ENCODE results near the gene CLEC2D.
"Not testable (repeated sequence)": the region's sequence is repeated elsewhere in the genome, so short reads cannot be mapped to it uniquely, and the experiment has no call there.

CLEC2D gene

GRCh38 chr12:9692909-9693308 is 23.4 kb downstream of the CLEC2D start:
- no peak overlapping the region for H2BK120ac ChIP-seq (ENCODE audit: low read depth, low read length)
- no peak for DNase-seq
- H3K9ac ChIP-seq (ENCODE audit: low read length), result no peak overlapping the region
- no peaks in the 10 kb centered on the region for H3K79me2 ChIP-seq (ENCODE audit: control insufficient read depth, insufficient read depth, low read length)
- no peaks in the 10 kb centered on the region for H3K27me3 ChIP-seq (ENCODE audit: insufficient read depth, low read length, poor library complexity)
- no peak overlapping the region for H4K8ac ChIP-seq (ENCODE audit: low read depth, low read length)
- no peaks in the 10 kb centered on the region for H3K4me1 ChIP-seq (ENCODE audit: control insufficient read depth, low read depth, low read length)
- H3K23ac ChIP-seq (ENCODE audit: low read length), result no peak overlapping the region
- no CpG with 5 or more reads among the region's 1 CpG for WGBS (ENCODE audit: extremely low coverage, insufficient coverage, low lambda C conversion rate)
- no peak overlapping the region for H3K27ac ChIP-seq (ENCODE audit: low read depth, low read length)
- H2AK5ac ChIP-seq (ENCODE audit: low read length), result no peak overlapping the region
- H3K4me2 ChIP-seq (ENCODE audit: low read length), result no peak overlapping the region
- H3K56ac ChIP-seq (ENCODE audit: low read length), result no peak overlapping the region
- H3K79me1 ChIP-seq (ENCODE audit: low read length), result no peaks in the 10 kb centered on the region
- no peak overlapping the region for H2BK5ac ChIP-seq (ENCODE audit: low read length)
- H2BK15ac ChIP-seq (replicated peaks; ENCODE audit: low read depth), result no peak overlapping the region
- H3K36me3 ChIP-seq (ENCODE audit: control insufficient read depth, insufficient read depth, low read length), result no peaks in the 10 kb centered on the region
- H3K4me3 ChIP-seq (ENCODE audit: low read length), result no peak overlapping the region
- no peak overlapping the region for H4K5ac ChIP-seq (ENCODE audit: low read length)
- no peak overlapping the region for H3K4ac ChIP-seq (ENCODE audit: low read depth, low read length)
- no peak overlapping the region for H3K18ac ChIP-seq (ENCODE audit: low read length)

GRCh38 chr12:9694241-9694640 is 24.7 kb downstream of the CLEC2D start:
- Histone ChIP-seq H3K36me3 (ENCODE audit: control insufficient read depth, insufficient read depth, low read length) (no peaks in the 10 kb centered on the region), H3K79me2 (ENCODE audit: control insufficient read depth, insufficient read depth, low read length) (no peaks in the 10 kb centered on the region), H2BK120ac (ENCODE audit: low read depth, low read length) (no peak overlapping the region), H3K9ac (ENCODE audit: low read length) (no peak overlapping the region), H3K4ac (ENCODE audit: low read depth, low read length) (no peak overlapping the region), H3K4me1 (ENCODE audit: control insufficient read depth, low read depth, low read length) (no peaks in the 10 kb centered on the region), H3K56ac (ENCODE audit: low read length) (no peak overlapping the region), H2BK15ac (replicated peaks; ENCODE audit: low read depth) (no peak overlapping the region), H4K5ac (ENCODE audit: low read length) (no peak overlapping the region), H3K4me3 (ENCODE audit: low read length) (no peak overlapping the region), H3K27ac (ENCODE audit: low read depth, low read length) (no peak overlapping the region), H2BK5ac (ENCODE audit: low read length) (no peak overlapping the region), H3K4me2 (ENCODE audit: low read length) (no peak overlapping the region), H3K23ac (ENCODE audit: low read length) (no peak overlapping the region), H3K27me3 (ENCODE audit: insufficient read depth, low read length, poor library complexity) (no peaks in the 10 kb centered on the region), H3K79me1 (ENCODE audit: low read length) (no peaks in the 10 kb centered on the region), H4K8ac (ENCODE audit: low read depth, low read length) (no peak overlapping the region), H2AK5ac (ENCODE audit: low read length) (no peak overlapping the region), H3K18ac (ENCODE audit: low read length) (no peak overlapping the region)
- no CpG with 5 or more reads among the region's 1 CpG for WGBS (ENCODE audit: extremely low coverage, insufficient coverage, low lambda C conversion rate)
- no peak for DNase-seq

GRCh38 chr12:9695150-9695549 is 25.6 kb downstream of the CLEC2D start:
- H2BK120ac ChIP-seq (ENCODE audit: low read depth, low read length); H3K79me1 ChIP-seq (ENCODE audit: low read length); DNase-seq; H3K4me3 ChIP-seq (ENCODE audit: low read length); H3K79me2 ChIP-seq (ENCODE audit: control insufficient read depth, insufficient read depth, low read length); H2BK5ac ChIP-seq (ENCODE audit: low read length); H3K36me3 ChIP-seq (ENCODE audit: control insufficient read depth, insufficient read depth, low read length); H3K23ac ChIP-seq (ENCODE audit: low read length); H3K9ac ChIP-seq (ENCODE audit: low read length); H3K56ac ChIP-seq (ENCODE audit: low read length); H4K8ac ChIP-seq (ENCODE audit: low read depth, low read length); H3K4me1 ChIP-seq (ENCODE audit: control insufficient read depth, low read depth, low read length); H4K5ac ChIP-seq (ENCODE audit: low read length); H3K27me3 ChIP-seq (ENCODE audit: insufficient read depth, low read length, poor library complexity); H3K4me2 ChIP-seq (ENCODE audit: low read length); H3K4ac ChIP-seq (ENCODE audit: low read depth, low read length); H3K27ac ChIP-seq (ENCODE audit: low read depth, low read length); H3K18ac ChIP-seq (ENCODE audit: low read length); H2BK15ac ChIP-seq (replicated peaks; ENCODE audit: low read depth); H2AK5ac ChIP-seq (ENCODE audit: low read length): not testable (repeated sequence)
- WGBS (ENCODE audit: extremely low coverage, insufficient coverage, low lambda C conversion rate), result no CpG with 5 or more reads among the region's 9 CpGs

- not testable (repeated sequence) for H2AK5ac ChIP-seq (ENCODE audit: low read length); H2BK5ac ChIP-seq (ENCODE audit: low read length); H3K9ac ChIP-seq (ENCODE audit: low read length); H3K23ac ChIP-seq (ENCODE audit: low read length); H2BK120ac ChIP-seq (ENCODE audit: low read depth, low read length); H3K79me2 ChIP-seq (ENCODE audit: control insufficient read depth, insufficient read depth, low read length); H3K4me3 ChIP-seq (ENCODE audit: low read length); H3K4me1 ChIP-seq (ENCODE audit: control insufficient read depth, low read depth, low read length); H3K27ac ChIP-seq (ENCODE audit: low read depth, low read length); H3K36me3 ChIP-seq (ENCODE audit: control insufficient read depth, insufficient read depth, low read length); H3K4me2 ChIP-seq (ENCODE audit: low read length); H3K79me1 ChIP-seq (ENCODE audit: low read length); DNase-seq; H3K18ac ChIP-seq (ENCODE audit: low read length); H4K5ac ChIP-seq (ENCODE audit: low read length); H2BK15ac ChIP-seq (replicated peaks; ENCODE audit: low read depth); H3K4ac ChIP-seq (ENCODE audit: low read depth, low read length); H3K27me3 ChIP-seq (ENCODE audit: insufficient read depth, low read length, poor library complexity); H4K8ac ChIP-seq (ENCODE audit: low read depth, low read length); H3K56ac ChIP-seq (ENCODE audit: low read length)
- WGBS (ENCODE audit: extremely low coverage, insufficient coverage, low lambda C conversion rate), result no CpG with 5 or more reads among the region's 3 CpGs
These were observed 26.1 kb downstream of the CLEC2D start for GRCh38 chr12:9695661-9696060.

GRCh38 chr12:9697619-9698018 is 28.1 kb downstream of the CLEC2D start:
- no peak overlapping the region for H2BK15ac ChIP-seq (replicated peaks; ENCODE audit: low read depth)
- H4K5ac ChIP-seq (ENCODE audit: low read length), result no peak overlapping the region

GRCh38 chr12:9698681-9699080 is 29.2 kb downstream of the CLEC2D start:
- no peaks in the 10 kb centered on the region for H3K36me3 ChIP-seq (ENCODE audit: control insufficient read depth, insufficient read depth, low read length)
- WGBS (ENCODE audit: extremely low coverage, insufficient coverage, low lambda C conversion rate), result no CpG with 5 or more reads among the region's 2 CpGs
- H3K4me3 ChIP-seq (ENCODE audit: low read length), result no peak overlapping the region
- no peak overlapping the region for H2BK5ac ChIP-seq (ENCODE audit: low read length)
- no peaks in the 10 kb centered on the region for H3K27me3 ChIP-seq (ENCODE audit: insufficient read depth, low read length, poor library complexity)
- no peak overlapping the region for H2AK5ac ChIP-seq (ENCODE audit: low read length)
- H4K5ac ChIP-seq (ENCODE audit: low read length), result no peak overlapping the region
- no peak overlapping the region for H3K4me2 ChIP-seq (ENCODE audit: low read length)
- no peak overlapping the region for H3K4ac ChIP-seq (ENCODE audit: low read depth, low read length)
- DNase-seq, result no peak
- H4K8ac ChIP-seq (ENCODE audit: low read depth, low read length), result no peak overlapping the region
- no peak overlapping the region for H3K23ac ChIP-seq (ENCODE audit: low read length)
- H3K79me1 ChIP-seq (ENCODE audit: low read length), result no peaks in the 10 kb centered on the region
- H3K27ac ChIP-seq (ENCODE audit: low read depth, low read length), result no peak overlapping the region
- no peaks in the 10 kb centered on the region for H3K79me2 ChIP-seq (ENCODE audit: control insufficient read depth, insufficient read depth, low read length)
- H2BK120ac ChIP-seq (ENCODE audit: low read depth, low read length), result no peak overlapping the region
- H3K56ac ChIP-seq (ENCODE audit: low read length), result no peak overlapping the region
- H3K4me1 ChIP-seq (ENCODE audit: control insufficient read depth, low read depth, low read length), result no peaks in the 10 kb centered on the region
- no peak overlapping the region for H2BK15ac ChIP-seq (replicated peaks; ENCODE audit: low read depth)
- H3K18ac ChIP-seq (ENCODE audit: low read length), result no peak overlapping the region
- no peak overlapping the region for H3K9ac ChIP-seq (ENCODE audit: low read length)

More at GRCh38 chr12:9697619-9698018, 28.1 kb downstream of the CLEC2D start:
- H4K8ac ChIP-seq (ENCODE audit: low read depth, low read length), result no peak overlapping the region
- H3K4me2 ChIP-seq (ENCODE audit: low read length), result no peak overlapping the region
- no peaks in the 10 kb centered on the region for H3K79me1 ChIP-seq (ENCODE audit: low read length)
- no peak overlapping the region for H3K18ac ChIP-seq (ENCODE audit: low read length)
- no peaks in the 10 kb centered on the region for H3K36me3 ChIP-seq (ENCODE audit: control insufficient read depth, insufficient read depth, low read length)
- no peak overlapping the region for H3K27ac ChIP-seq (ENCODE audit: low read depth, low read length)
- H3K79me2 ChIP-seq (ENCODE audit: control insufficient read depth, insufficient read depth, low read length), result no peaks in the 10 kb centered on the region
- no peak for DNase-seq
- H2BK120ac ChIP-seq (ENCODE audit: low read depth, low read length), result no peak overlapping the region
- H2AK5ac ChIP-seq (ENCODE audit: low read length), result no peak overlapping the region
- no peak overlapping the region for H3K9ac ChIP-seq (ENCODE audit: low read length)
- H3K27me3 ChIP-seq (ENCODE audit: insufficient read depth, low read length, poor library complexity), result no peaks in the 10 kb centered on the region
- H3K4ac ChIP-seq (ENCODE audit: low read depth, low read length), result no peak overlapping the region
- H2BK5ac ChIP-seq (ENCODE audit: low read length), result no peak overlapping the region
- no peaks in the 10 kb centered on the region for H3K4me1 ChIP-seq (ENCODE audit: control insufficient read depth, low read depth, low read length)
- H3K23ac ChIP-seq (ENCODE audit: low read length), result no peak overlapping the region
- no peak overlapping the region for H3K56ac ChIP-seq (ENCODE audit: low read length)
- no peak overlapping the region for H3K4me3 ChIP-seq (ENCODE audit: low read length)
